GM10266 (cell line): ENCODE measurements around the gene IMMT.
"Not testable (repeated sequence)": the region's sequence is repeated elsewhere in the genome, so short reads cannot be mapped to it uniquely, and the experiment has no call there.

Experiments used
- DNase-seq: peaks from one replicate; pipeline ENCODE4 v3.0.0; 2012; ENCODE audit errors: extremely low spot score
- TF ChIP-seq, protein P1 (sequence below): IDR thresholded peaks from 2 replicates; pipeline ENCODE4 v1.5.1; 2012; ENCODE audit warnings: mild to moderate bottlenecking, low read depth; ENCODE audit not compliant: control insufficient read depth, insufficient read depth; ENCODE audit errors: missing control alignments

The IMMT gene

GRCh38 chr2:86232373-86232784, 37.1 kb upstream of the IMMT start:
- TF ChIP-seq, protein P1, sequence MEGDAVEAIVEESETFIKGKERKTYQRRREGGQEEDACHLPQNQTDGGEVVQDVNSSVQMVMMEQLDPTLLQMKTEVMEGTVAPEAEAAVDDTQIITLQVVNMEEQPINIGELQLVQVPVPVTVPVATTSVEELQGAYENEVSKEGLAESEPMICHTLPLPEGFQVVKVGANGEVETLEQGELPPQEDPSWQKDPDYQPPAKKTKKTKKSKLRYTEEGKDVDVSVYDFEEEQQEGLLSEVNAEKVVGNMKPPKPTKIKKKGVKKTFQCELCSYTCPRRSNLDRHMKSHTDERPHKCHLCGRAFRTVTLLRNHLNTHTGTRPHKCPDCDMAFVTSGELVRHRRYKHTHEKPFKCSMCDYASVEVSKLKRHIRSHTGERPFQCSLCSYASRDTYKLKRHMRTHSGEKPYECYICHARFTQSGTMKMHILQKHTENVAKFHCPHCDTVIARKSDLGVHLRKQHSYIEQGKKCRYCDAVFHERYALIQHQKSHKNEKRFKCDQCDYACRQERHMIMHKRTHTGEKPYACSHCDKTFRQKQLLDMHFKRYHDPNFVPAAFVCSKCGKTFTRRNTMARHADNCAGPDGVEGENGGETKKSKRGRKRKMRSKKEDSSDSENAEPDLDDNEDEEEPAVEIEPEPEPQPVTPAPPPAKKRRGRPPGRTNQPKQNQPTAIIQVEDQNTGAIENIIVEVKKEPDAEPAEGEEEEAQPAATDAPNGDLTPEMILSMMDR, result no peak
- no peak for DNase-seq

DNA sequence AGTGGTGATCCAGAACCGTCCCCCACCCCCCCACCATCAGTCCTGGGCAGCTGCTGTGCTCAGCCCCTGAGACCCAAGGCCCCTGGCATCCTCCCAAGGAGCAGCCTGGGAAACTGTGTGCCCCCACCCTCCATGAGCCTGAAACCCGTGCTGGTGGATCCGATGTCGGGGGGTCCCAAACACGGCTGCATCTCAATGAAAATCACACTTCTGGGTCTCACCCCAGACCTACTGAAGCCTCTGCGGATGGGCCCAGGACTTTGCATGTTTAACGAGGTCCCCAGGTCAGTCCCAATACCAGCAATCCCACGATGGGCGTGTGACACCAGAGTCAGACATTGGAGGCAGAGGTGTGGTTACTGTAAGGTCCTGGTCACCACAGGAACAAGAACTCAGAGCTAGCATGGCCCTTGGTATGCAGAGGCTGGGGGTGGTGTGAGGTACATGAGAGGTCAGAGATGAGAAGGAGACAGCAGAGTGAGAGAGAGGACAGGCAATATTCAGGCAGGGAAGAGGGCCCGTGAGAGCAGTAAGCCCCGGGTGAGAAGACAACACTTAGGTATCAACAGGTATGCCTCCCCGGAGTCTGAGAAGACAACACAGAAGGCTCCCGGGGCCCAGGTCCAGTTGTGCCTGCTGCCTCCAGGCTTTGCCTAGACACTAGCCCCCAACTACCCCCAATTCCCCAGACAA, 36.6 kb upstream of the IMMT start:
- DNase-seq, result no peak
- TF ChIP-seq, protein P1, result no peak

DNA sequence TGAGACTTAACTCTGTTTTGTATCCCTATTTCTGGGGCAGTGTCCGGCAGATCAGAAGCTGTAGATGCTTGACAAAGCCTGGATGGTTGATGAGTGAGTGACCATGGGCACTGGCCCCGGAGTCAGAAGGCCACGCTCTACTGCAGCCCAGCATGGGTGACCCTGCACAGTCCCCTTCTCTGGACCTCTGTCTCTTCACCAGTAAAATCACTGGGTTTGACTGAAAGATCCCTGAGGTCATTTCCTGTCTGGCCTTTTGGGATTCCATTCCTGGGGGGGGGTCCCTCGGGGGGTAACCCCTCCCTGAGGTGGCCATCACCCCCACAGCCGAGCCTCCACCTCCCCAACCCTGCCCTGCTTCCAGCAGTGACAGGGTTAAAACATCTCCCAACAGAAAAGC, 35.7 kb upstream of the IMMT start:
- TF ChIP-seq, protein P1, result no peak

DNA sequence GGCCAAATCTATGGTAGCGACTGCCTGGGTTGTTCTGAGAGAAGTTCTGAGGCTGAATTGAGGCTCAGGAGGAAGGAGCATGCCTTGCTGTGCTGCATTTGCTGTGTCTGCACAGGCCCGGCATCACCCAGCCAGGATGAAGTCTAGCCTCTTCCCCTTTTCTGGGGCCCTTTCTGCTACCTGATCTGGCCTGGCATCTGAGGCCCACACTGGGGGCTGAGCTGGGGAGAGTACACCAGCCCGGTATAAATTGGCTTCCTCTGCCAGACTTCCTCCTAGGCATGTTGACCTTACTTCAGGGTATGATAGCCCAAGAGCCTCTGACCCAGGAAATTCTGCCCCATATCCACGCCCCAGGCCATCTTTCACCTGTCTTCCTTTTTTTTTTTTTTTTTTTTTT, 34.0 kb upstream of the IMMT start:
- TF ChIP-seq, protein P1, result no peak
- no peak for DNase-seq

More for the DNA sequence above, 35.7 kb upstream of the IMMT start:
- no peak for DNase-seq

DNA sequence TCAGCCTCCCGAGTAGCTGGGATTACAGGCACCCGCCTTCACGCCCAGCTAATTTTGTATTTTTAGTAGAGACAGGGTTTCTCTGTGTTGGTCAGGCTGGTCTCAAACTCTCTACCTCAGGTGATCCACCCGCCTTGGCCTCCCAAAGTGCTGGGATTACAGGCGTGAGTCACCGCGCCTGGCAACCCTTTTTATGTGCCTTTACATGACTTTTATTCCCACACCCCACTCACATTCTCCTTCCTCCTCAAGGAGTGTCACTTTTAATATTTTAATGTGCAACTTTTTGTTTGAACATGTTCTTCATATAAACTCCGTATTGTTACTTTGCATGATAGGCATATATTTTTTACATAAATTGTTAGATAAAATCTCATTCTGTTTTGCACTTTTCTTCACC, 33.3 kb upstream of the IMMT start:
- not testable (repeated sequence) for DNase-seq

GRCh38 chr2:86227685-86228084, 32.4 kb upstream of the IMMT start:
- TF ChIP-seq, protein P1, result no peak
- no peak for DNase-seq

DNA sequence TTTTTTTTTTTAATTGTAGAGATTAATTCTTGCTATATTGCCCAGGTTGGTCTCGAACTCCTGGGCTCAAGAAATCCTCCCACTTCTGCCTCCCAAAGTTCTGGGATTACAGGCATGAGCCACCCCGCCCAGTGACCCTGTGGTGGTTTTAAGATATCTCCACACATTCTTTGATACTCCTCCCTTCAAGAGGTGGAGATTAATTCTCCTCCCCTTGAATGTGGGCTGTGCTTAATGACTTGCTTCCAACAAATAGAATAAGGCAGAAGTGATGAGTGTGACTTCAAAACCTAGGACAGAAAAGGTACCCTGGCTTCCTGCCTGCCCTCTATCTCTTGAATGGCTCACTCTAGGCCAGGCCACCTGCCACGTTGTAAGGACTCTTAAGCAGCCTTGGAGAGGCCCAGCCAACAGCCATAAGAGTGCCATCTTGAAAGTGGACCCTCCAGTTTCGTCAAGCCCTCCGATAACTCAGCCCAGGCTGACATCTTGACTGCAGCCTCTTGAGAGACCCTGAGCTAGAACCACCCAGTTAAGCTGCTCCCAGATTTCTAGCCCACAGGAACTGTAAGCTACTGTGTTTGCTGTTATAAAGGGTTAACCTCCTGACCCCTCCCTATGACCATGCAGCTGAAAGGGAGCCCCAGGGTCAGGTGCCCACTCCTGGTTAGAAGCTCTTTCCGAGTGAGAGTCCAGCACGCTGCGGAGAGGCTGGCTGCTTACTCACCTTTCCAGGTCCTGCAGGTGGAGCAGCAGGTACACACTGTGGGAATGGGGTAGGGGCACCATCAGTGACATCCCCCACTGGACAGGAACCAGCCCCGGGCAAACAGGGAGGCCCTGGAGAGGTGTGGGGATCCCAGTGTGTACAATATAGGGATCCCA, 31.6 kb upstream of the IMMT start:
- no peak for DNase-seq
- TF ChIP-seq, protein P1, result no peak

DNA sequence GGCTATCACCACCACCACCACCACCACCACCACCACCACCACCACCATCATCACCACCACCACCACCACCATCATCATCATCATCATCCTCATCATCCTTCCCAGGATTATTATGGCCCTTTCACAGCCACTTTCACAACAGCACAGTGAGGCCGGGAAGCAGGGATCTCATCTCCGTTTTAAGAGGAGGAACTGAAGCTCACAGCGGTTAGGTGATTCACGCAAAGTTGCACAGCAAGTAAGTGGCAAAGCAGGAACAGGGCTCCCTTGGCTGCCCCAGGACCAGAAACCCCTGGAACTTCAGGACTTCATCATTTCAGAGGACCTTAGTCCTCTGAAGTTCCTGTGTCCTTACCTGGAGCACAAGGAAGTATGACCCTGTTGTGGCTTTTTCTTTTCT, 30.8 kb upstream of the IMMT start:
- TF ChIP-seq, protein P1, result no peak
- DNase-seq, result peak; percentile 35
